ENCODE measurements around the gene RAPGEF1.

The RAPGEF1 gene

DNA sequence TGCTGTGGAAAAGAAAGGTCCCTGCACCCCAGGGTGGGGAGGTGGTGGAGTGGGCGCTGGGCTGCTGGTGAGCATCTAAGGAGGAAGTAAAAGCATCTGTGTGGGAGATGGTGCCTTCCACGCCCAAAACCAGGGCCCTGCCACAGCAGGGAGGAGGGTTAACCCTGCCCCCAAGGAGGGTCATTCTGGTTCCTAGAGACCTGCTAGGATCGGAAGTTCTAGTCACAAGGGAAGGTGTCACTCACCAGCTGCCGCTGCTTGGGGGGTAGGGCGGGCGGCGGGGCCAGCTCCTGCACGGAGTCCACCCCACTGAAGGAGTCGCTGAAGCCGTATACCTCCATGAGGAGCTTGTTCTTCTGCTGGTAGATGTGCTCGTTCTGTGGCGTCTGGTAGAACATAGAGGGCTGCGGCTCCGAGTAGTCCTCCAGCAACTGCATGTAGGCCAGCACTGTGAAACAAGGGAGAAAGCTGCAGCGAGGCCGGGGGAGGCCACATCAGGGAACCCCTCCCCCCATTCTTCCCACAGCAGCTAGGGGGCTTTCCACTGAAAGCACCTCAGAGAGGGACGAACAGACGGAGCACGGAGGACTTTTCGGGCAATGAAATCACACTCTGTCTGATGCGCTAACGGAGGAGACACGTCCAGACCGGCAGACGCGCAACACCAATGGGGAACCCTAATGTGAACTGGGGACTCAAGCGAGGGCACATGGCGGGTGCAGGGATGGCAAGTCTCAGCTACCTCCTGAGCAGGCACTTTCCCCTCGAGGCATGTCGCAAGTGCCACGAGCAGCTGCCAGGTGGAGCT is 118.1 kb downstream of the RAPGEF1 start:
- DNase-seq: no peak

GRCh38 chr9:131620764-131621520 is 118.9 kb downstream of the RAPGEF1 start:
- DNase-seq: no peak

DNA sequence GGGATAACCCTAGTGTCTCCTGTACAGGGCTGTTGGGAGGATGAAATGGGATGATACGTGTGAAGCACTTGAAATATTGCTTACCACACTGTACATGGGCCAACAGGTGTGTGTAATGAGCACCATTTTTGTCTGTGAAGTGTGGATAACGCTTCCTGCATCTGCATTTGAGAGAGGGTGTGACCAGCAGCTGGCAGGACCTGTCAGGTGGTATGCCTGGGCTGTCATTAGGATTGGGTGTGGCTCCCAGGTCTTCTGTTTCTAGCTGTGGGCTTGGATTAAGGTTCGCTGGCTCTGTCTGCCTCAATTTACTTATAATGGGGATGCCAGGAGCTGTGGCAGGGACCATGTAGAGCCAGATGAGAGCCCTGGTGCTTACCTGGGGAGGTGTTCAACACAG is 120.2 kb downstream of the RAPGEF1 start:
- no peak for DNase-seq

GRCh38 chr9:131618785-131619184 is 121.1 kb downstream of the RAPGEF1 start:
- no peak for DNase-seq

GRCh38 chr9:131618071-131618479 is 121.8 kb downstream of the RAPGEF1 start:
- no peak for DNase-seq

DNA sequence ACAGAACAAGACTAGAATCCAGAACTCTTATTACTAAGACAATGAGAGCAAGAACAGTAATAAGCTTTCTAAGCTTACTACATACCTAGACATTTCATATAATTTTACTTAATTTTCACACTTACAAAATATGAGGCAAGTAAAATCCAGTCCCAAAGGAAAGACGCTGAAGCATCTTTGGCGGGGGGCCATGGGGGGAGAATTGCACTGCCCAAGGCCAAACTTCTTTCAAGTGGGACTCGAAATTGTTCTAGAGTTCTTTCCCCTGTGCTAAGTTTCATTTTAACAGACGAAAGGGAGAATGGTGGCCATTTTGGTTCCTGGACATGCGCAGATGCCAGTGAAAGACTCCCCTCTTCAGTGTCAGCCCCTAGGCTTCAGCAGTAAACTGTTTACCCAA is 122.3 kb downstream of the RAPGEF1 start:
- no peak for DNase-seq

GRCh38 chr9:131616983-131617604 is 122.8 kb downstream of the RAPGEF1 start:
- no peak for DNase-seq

DNA sequence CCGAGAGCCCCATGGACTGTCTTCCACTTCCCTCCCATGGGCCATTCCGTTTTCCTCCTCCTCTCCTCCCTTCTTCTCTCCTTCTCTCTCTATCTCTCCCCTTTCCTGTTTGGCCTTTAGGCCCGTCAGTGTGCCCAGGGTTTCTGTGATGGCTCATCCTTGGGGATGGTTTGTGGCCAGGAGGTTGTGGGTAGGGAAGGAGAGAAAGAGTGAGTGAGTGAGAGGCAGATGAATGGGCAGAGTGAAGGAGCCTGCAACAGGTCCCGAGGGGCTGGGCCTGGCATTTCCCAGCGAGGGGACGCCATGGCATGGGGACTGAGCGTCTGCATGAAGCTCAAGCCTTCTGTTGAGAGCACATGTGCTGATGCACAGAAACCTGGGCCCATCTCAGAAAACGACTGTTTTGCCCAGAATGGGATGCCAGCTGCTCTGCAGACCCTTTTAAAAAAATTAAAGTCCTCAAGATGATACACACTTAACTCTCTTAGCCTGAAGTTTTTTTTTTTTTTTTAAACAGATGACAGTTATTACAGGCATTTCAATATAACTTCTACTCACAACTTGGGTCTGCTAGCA is 125.4 kb downstream of the RAPGEF1 start:
- no peak for DNase-seq

DNA sequence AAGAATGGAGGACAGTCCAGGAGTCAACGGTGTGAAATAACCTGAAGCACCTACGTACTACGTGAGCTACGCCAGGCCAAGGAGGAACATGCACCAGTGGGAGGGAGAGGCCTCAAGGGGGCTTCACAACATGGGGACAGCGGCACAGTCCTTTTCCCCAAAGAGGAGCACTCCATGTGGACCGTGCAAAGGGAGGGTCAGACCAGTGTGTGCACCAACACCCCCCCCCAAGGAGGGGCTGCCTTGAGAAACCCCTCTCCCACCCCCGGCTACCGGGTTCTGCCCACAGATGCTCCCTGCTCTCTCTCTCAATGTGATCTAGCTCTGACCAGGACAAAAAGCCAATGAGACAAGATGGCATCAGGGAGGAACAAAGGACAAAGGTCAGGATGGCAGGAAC is 126.0 kb downstream of the RAPGEF1 start:
- DNase-seq: no peak

DNA sequence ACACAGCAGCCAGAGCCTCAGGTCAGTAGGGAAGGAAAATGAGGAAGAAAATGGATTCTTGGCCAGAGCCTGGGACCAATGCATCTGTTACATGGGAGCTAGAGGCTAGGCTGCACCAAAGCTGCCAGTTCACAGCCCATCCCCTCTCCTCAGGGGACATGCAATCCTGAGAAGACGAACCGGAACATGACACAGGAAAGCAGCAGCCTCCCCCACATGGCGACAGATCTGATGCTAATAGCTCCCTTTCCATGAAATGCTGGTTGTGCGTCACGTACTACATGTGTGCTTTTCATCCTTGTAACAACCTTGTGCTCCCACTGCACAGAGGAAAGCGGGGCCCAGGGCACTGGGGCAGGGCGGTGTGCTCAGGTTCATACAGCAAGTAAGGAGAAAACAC is 127.0 kb downstream of the RAPGEF1 start:
- no peak for DNase-seq

DNA sequence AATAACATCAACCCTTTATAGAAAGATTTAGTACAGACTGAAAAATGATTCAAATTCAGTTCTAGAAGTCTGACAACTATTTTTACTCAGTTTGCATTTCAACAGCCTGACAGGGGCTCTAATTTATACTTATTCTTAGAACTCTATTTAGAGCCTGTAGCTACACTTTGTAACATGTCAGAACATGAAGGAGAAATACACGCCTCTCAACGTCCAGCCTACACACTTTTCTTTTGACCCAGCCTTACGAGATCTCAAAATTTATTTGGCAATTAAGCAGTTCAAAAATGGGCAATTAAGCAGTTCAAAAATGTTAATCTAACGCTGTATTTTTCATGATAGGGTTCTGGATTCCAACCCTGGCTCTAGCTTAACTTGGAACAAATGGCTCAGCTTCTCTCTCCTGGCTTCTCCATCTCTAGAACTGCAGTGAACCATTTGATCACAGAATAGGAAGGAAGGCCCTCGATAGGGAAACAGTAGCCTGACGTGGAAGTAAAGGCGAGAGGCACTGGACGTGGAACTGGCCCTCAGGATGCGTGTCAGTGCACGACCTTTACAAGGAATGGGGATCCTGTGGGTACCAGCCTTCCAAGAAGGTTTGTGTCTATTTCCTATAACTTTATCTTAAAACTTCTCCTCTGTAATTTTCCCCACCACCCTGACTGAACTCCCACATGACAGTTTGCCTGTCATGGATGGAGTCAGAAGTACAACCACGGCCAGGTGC is 128.1 kb downstream of the RAPGEF1 start:
- no peak for DNase-seq

GRCh38 chr9:131610231-131610761 is 129.6 kb downstream of the RAPGEF1 start:
- DNase-seq: no peak

DNA sequence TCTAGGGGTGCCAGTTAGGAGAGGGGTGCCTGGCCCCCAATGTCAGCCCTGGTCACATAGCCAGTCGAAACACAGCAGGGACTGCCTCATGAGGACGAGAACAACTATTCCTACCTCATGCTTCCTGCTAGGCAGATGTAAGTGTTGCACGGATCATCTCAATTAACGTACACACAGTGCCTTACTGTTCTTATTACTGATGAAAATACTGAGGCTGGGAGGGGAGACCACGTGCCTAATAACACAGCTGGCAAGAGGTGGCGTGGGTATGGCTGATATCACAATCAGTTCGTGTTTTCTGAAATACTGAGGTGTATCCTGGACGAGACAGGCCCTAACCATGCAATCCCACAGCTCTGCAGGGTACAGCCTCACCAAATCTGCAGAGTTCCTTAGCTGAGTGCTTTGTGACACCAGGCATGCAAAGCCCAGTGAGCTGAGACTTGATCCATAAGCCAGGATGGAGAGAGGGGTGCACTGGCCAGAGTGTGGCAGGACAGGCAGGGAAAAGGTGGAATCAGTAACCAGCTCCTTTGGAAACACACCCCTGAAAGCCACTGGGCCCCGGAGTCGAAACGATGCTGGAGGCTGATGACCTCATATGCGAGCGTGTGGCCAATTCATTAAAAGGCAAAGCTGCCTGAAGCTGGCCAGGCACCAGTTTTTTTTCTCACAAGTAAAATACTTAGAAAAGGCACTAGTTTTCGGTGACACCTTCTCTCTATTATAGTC is 130.6 kb downstream of the RAPGEF1 start:
- DNase-seq: no peak

DNA sequence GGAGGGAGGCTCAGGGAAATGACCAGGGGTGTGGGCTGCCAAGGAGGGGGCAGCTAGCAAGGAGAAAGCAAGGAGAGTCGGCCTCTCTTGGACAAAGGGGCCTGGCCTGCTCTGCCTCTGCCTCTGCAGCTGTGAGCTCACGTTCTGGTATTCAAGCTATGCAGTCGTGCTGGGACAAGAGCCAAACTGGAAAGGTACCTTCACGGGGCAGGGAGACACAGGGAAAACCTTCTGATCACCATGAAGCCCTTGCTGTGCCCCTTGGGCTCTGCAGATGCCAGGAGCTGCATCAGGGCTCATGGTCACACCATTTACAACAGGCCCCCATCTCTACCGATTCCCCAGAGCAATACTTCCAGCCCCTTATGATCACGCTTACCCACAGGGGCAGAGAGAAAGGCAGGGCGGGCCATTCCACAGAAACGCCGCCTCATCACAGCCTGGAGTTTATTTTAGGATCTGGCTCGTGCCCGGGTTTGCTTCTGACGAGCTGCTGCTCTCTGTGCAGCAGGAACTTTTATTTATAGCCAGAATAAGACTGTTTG is 131.3 kb downstream of the RAPGEF1 start:
- no peak for DNase-seq

GRCh38 chr9:131607591-131607990 is 132.3 kb downstream of the RAPGEF1 start:
- DNase-seq: no peak

GRCh38 chr9:131606896-131607567 is 132.8 kb downstream of the RAPGEF1 start:
- no peak for DNase-seq

- DNase-seq: no peak
Observed at GRCh38 chr9:131605770-131606590, 133.9 kb downstream of the RAPGEF1 start.

- DNase-seq: no peak
Observed at GRCh38 chr9:131603711-131604439, 136.0 kb downstream of the RAPGEF1 start.

- no peak for DNase-seq
Observed at GRCh38 chr9:131603199-131603598, 136.7 kb downstream of the RAPGEF1 start.
